ENCODE data around the gene SRSF11. TPM values are rescaled to one million over a fixed set of nuclear protein-coding genes. Genes with fewer than 3 reads are reported as not detected.

Gene SRSF11
- total RNA-seq, 1 experiment from 2014 or later = 160 TPM

GRCh38 chr1:70247122-70247521 is 25.9 kb downstream of the SRSF11 start:
- H3K4me3 ChIP-seq (ENCODE audit: insufficient read depth, low read depth, low read length) = no peak overlapping the region
- H3K36me3 ChIP-seq (replicated peaks; ENCODE audit: control insufficient read depth, insufficient read depth, low read length) = peaks cover 45% of the 10 kb centered on the region
- H3K27me3 ChIP-seq (ENCODE audit: control insufficient read depth, insufficient read depth, low read length) = no peaks in the 10 kb centered on the region
- no peak for DNase-seq

DNA sequence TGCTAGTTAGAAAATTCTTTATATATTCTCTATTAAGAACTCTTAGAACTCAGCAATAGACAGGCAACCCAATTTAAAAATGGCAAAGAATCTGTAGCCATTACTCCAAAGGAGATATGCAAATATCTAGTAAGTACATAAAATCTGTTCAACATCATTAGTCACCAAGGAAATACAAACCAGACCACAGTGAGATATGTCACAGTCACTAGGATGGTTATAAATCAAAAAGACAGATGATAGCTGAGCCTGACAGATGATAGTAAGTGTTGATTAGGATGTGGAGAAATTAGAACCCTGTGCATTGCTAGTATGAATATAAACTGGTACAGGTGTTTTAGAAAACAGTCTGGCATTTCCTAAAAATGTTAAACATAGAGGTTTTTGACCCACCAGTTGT is 26.6 kb downstream of the SRSF11 start:
- Histone ChIP-seq H3K4me3 (ENCODE audit: insufficient read depth, low read depth, low read length) (no peak overlapping the region), H3K27me3 (ENCODE audit: control insufficient read depth, insufficient read depth, low read length) (no peaks in the 10 kb centered on the region), H3K36me3 (replicated peaks; ENCODE audit: control insufficient read depth, insufficient read depth, low read length) (peaks cover 45% of the 10 kb centered on the region)
- DNase-seq = no peak

DNA sequence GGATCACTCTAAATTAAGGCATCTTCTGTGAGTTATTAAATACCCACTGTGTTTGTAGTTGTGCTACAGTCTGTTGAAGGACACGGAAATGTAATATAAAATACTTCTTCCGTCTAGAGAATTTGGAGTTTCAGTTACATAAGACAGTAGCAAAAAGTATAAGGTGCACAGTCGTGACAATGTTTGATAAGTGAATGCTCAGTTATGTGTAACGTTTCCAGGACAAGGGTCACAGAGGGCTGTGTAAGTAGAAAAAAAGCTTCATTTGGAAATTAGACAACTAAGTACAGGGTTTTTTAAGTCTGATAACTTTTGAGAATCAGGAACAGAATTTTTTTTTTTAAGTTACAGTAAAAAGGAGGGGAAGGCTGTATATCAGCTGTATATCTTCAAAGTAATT is 27.5 kb downstream of the SRSF11 start:
- H3K27me3 ChIP-seq (ENCODE audit: control insufficient read depth, insufficient read depth, low read length) = no peaks in the 10 kb centered on the region
- no peak for DNase-seq
- peaks cover 39% of the 10 kb centered on the region for H3K36me3 ChIP-seq (replicated peaks; ENCODE audit: control insufficient read depth, insufficient read depth, low read length)
- H3K4me3 ChIP-seq (ENCODE audit: insufficient read depth, low read depth, low read length) = no peak overlapping the region

DNA sequence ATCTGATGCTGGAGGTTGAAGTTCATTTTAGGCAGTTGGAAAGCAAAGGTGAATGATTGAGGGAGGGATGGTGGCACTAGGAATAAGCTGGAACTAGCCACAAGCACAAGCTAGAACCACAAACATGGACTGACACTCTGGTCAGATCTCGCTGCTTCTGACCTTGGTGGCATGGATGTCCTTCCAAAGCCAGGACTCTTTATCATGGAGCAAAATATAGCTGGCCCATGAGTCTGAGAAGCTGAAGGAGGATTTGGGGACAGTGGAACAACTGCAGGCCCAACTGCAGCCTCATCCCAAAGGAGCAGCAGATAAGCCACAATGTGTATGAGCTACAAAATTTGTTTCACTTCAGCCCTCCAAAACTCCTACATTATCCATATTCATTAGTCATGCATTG is 35.5 kb downstream of the SRSF11 start:
- no peak overlapping the region for H3K4me3 ChIP-seq (ENCODE audit: insufficient read depth, low read depth, low read length)
- no peak for DNase-seq
- H3K36me3 ChIP-seq (replicated peaks; ENCODE audit: control insufficient read depth, insufficient read depth, low read length) = peaks cover 1% of the 10 kb centered on the region; the same call in 1 of the 2 replicates
- no peaks in the 10 kb centered on the region for H3K27me3 ChIP-seq (ENCODE audit: control insufficient read depth, insufficient read depth, low read length)

DNA sequence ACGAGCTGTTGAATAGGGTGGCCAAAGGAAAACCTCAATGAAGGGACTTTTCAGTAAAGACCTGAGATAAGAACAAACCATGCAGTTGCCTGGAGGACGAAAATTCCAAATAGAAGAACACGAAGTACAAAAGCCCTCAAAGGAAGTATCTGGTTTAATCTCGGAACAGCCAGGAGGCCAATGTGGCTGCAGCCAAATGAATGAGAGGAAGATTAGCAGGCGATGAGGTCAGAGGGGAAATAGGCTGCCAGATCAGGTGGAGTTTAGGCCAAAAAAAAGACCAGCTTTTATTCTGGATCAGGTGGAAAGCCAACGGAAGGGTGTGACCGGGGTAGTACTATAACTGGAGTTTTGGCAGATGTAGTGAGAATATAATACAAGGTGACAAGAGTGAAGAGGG is 43.7 kb downstream of the SRSF11 start:
- Histone ChIP-seq H3K27me3 (ENCODE audit: control insufficient read depth, insufficient read depth, low read length) (no peaks in the 10 kb centered on the region), H3K4me3 (ENCODE audit: insufficient read depth, low read depth, low read length) (no peak overlapping the region), H3K36me3 (replicated peaks; ENCODE audit: control insufficient read depth, insufficient read depth, low read length) (no peaks in the 10 kb centered on the region; the same call in none of the 2 replicates)
- DNase-seq = no peak

DNA sequence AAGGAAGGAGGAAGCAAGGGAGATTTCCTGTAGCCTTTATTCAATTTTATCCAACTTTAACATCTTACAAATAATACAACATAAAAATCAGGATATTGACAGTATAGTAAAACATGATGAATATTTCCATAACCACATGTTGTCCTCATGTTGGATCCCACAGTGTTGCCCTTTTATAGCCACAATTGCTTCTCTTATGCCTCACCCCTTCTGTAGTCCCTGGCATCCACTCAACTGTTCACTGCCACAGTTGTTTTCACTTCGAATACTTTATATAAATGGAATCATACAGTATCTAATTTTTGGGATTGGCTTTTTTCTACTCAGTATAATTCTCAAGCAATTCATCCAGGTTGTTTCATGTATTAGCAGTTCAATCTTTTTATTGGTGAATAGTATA is 44.8 kb downstream of the SRSF11 start:
- Histone ChIP-seq H3K4me3 (ENCODE audit: insufficient read depth, low read depth, low read length) (no peak overlapping the region), H3K36me3 (replicated peaks; ENCODE audit: control insufficient read depth, insufficient read depth, low read length) (no peaks in the 10 kb centered on the region; the same call in none of the 2 replicates), H3K27me3 (ENCODE audit: control insufficient read depth, insufficient read depth, low read length) (no peaks in the 10 kb centered on the region)
- no peak for DNase-seq

DNA sequence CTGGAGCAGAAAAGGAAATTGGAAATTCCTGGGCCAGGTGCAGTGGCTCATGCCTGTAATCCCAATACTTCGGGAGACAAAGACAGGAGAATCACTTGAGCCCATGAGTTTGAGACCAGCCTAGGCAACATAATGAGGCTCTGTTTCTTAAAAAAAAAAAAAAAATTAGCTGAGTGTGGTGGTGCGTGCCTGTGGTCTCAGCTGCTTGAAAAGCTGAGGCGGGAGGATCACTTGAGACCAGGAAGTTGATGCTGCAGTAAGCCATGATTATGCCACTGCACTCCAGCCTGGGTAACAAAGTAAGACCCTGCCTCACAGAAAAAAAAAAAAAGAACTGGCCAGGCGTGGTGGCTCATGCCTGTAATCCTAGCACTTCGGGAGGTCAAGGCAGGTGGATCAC is 56.7 kb downstream of the SRSF11 start:
- no peaks in the 10 kb centered on the region; the same call in 1 of the 2 replicates for H3K36me3 ChIP-seq (replicated peaks; ENCODE audit: control insufficient read depth, insufficient read depth, low read length)

GRCh38 chr1:70278710-70279109 is 57.5 kb downstream of the SRSF11 start:
- DNase-seq = no peak
- no peaks in the 10 kb centered on the region for H3K27me3 ChIP-seq (ENCODE audit: control insufficient read depth, insufficient read depth, low read length)
- H3K4me3 ChIP-seq (ENCODE audit: insufficient read depth, low read depth, low read length) = no peak overlapping the region
- H3K36me3 ChIP-seq (replicated peaks; ENCODE audit: control insufficient read depth, insufficient read depth, low read length) = no peaks in the 10 kb centered on the region; the same call in 1 of the 2 replicates

More for the DNA sequence above, 56.7 kb downstream of the SRSF11 start:
- no peak overlapping the region for H3K4me3 ChIP-seq (ENCODE audit: insufficient read depth, low read depth, low read length)
- H3K27me3 ChIP-seq (ENCODE audit: control insufficient read depth, insufficient read depth, low read length) = no peaks in the 10 kb centered on the region
- no peak for DNase-seq

- no peak for DNase-seq
- H3K36me3 ChIP-seq (replicated peaks; ENCODE audit: control insufficient read depth, insufficient read depth, low read length) = no peaks in the 10 kb centered on the region
- H3K27me3 ChIP-seq (ENCODE audit: control insufficient read depth, insufficient read depth, low read length) = no peaks in the 10 kb centered on the region
- H3K4me3 ChIP-seq (ENCODE audit: insufficient read depth, low read depth, low read length) = no peak overlapping the region
Observed at GRCh38 chr1:70284366-70284765, 63.2 kb downstream of the SRSF11 start.

DNA sequence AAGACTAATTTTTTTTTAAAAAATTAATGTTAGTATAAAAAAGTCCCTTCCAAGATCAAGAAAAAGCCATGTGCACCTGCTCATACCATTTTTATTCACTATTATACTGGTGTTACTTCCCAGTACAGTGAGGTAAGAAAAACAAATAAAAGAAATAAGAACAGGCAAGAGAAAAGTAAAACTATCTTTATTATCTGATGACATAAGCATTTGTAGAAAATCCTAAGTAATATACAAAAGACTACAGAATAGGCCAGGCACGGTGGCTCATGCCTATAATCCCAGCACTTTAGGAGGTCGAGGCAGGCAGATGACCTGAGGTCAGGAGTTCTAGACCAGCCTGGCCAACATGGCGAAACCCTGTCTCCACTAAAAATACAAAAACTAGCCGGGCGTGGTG is 65.3 kb downstream of the SRSF11 start:
- H3K4me3 ChIP-seq (ENCODE audit: insufficient read depth, low read depth, low read length) = no peak overlapping the region
- peaks cover 2% of the 10 kb centered on the region; the same call in 1 of the 2 replicates for H3K36me3 ChIP-seq (replicated peaks; ENCODE audit: control insufficient read depth, insufficient read depth, low read length)
- H3K27me3 ChIP-seq (ENCODE audit: control insufficient read depth, insufficient read depth, low read length) = no peaks in the 10 kb centered on the region
- DNase-seq = no peak

GRCh38 chr1:70288166-70288565 is 67.0 kb downstream of the SRSF11 start:
- no peak for DNase-seq
- Histone ChIP-seq H3K27me3 (ENCODE audit: control insufficient read depth, insufficient read depth, low read length) (no peaks in the 10 kb centered on the region), H3K4me3 (ENCODE audit: insufficient read depth, low read depth, low read length) (no peak overlapping the region), H3K36me3 (replicated peaks; ENCODE audit: control insufficient read depth, insufficient read depth, low read length) (peaks cover 2% of the 10 kb centered on the region; the same call in 1 of the 2 replicates)

DNA sequence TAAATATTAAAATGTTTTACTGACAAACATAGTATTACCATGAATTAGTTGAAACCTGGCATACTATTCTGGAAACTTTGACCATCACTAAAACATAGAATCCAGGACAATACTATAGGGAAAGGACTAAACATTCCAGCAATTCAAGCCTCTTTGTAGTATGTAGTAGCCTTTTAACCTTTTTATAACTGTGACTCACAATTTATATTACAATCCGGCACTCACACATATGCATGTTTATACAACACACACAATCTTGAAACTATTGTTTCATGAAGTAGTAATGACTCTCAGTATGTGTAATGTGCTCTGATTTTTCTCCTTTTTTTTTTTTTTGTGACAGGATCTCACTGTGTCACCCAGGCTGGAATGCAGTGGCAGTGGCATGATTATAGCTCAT is 69.0 kb downstream of the SRSF11 start:
- no peak overlapping the region for H3K4me3 ChIP-seq (ENCODE audit: insufficient read depth, low read depth, low read length)
- H3K27me3 ChIP-seq (ENCODE audit: control insufficient read depth, insufficient read depth, low read length) = no peaks in the 10 kb centered on the region
- peaks cover 2% of the 10 kb centered on the region for H3K36me3 ChIP-seq (replicated peaks; ENCODE audit: control insufficient read depth, insufficient read depth, low read length)
- DNase-seq = no peak

DNA sequence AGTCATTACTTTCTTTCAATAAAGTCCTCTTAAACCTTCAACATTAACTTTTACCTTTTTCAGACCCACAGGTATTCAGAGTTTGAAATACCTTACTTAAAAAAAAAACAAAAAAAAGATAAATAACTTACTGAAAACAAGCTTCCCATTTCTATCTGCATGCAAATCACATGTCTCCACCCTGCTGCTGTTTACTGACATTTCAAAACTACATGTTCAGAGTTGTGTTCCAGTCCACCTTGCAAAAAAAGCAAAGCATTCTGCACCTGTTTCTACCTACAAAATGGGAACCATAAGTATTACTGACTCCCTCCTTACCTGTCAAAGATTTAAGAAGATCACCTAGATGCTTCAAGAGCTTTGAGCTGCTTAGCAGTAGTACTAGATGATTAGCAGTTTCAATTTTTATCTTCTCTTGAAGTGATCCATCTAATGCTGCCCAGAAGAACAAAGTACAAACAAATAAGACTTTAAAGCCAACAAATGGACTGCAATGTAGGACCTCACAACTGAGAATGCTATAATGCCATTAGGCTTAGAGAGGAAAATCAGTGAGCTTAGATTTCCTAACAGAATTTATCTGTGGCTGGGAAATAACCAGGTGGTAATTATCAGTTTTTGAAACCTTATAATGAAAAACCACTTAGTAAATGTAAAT is 72.1 kb downstream of the SRSF11 start:
- no peak for DNase-seq
- Histone ChIP-seq H3K27me3 (ENCODE audit: control insufficient read depth, insufficient read depth, low read length) (no peaks in the 10 kb centered on the region), H3K36me3 (replicated peaks; ENCODE audit: control insufficient read depth, insufficient read depth, low read length) (peaks cover 2% of the 10 kb centered on the region), H3K4me3 (ENCODE audit: insufficient read depth, low read depth, low read length) (no peak overlapping the region)

GRCh38 chr1:70295749-70296148 is 74.6 kb downstream of the SRSF11 start:
- H3K27me3 ChIP-seq (ENCODE audit: control insufficient read depth, insufficient read depth, low read length) = no peaks in the 10 kb centered on the region
- DNase-seq = no peak
- H3K36me3 ChIP-seq (replicated peaks; ENCODE audit: control insufficient read depth, insufficient read depth, low read length) = peaks cover 2% of the 10 kb centered on the region
- H3K4me3 ChIP-seq (ENCODE audit: insufficient read depth, low read depth, low read length) = no peak overlapping the region

DNA sequence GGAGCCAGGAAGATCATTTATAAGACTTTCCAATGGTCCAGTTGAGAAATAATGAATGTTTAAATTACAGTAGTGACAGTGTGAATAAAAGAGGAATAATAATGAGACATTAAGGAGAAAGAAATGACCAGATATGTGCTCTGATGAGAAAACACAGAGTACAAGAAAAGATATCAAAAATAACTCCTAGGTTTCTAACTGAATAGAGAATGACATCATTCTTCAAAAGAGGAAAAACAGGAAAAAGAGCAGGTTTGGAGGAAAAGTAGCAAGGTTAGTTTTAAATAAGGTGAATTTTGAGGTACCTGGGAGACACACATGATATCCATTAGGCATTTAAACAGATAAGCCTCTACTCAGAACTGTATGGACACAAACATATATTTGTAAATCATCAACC is 78.3 kb downstream of the SRSF11 start:
- no peaks in the 10 kb centered on the region for H3K27me3 ChIP-seq (ENCODE audit: control insufficient read depth, insufficient read depth, low read length)
- H3K36me3 ChIP-seq (replicated peaks; ENCODE audit: control insufficient read depth, insufficient read depth, low read length) = no peaks in the 10 kb centered on the region; the same call in none of the 2 replicates
- no peak for DNase-seq
- no peak overlapping the region for H3K4me3 ChIP-seq (ENCODE audit: insufficient read depth, low read depth, low read length)
